ENCODE results near the gene OBI1.

The OBI1 gene

GRCh38 chr13:78658630-78659449 lies at the start of gene OBI1:
Gene OBI1, minus strand, starts transcription at chr13:78659155. Its CDS starts 35 bp downstream, at chr13:78659120.
- peak within 1 kb of the TSS; percentile 66 for H3K9ac ChIP-seq (ENCODE audit: low read depth, low read length)
- H3K4me1 ChIP-seq (ENCODE audit: insufficient read depth, low read length): no peaks in the 10 kb centered on the region
- no peaks in the 10 kb centered on the region for H3K36me3 ChIP-seq (ENCODE audit: insufficient read depth, low read length)
- H3K9me3 ChIP-seq (ENCODE audit: control insufficient read depth, insufficient read depth, low read length): no peaks in the 10 kb centered on the region

GRCh38 chr13:78701383-78701782 lies 42.4 kb upstream of the OBI1 start:
- H3K36me3 ChIP-seq (ENCODE audit: insufficient read depth, low read length): no peaks in the 10 kb centered on the region
- no peaks in the 10 kb centered on the region; the same call in 1 of the 2 replicates for H3K4me1 ChIP-seq (ENCODE audit: insufficient read depth, low read length)
- H3K9me3 ChIP-seq (ENCODE audit: control insufficient read depth, insufficient read depth, low read length): no peaks in the 10 kb centered on the region
- no peak overlapping the region for H3K9ac ChIP-seq (ENCODE audit: low read depth, low read length)

- H3K36me3 ChIP-seq (ENCODE audit: insufficient read depth, low read length): no peaks in the 10 kb centered on the region
- H3K4me1 ChIP-seq (ENCODE audit: insufficient read depth, low read length): no peaks in the 10 kb centered on the region
- H3K9ac ChIP-seq (ENCODE audit: low read depth, low read length): no peak overlapping the region
- no peaks in the 10 kb centered on the region for H3K9me3 ChIP-seq (ENCODE audit: control insufficient read depth, insufficient read depth, low read length)
These were observed 41.4 kb upstream of the OBI1 start for GRCh38 chr13:78700121-78700910.

- no peaks in the 10 kb centered on the region for H3K4me1 ChIP-seq (ENCODE audit: insufficient read depth, low read length)
- no peak overlapping the region for H3K9ac ChIP-seq (ENCODE audit: low read depth, low read length)
- no peaks in the 10 kb centered on the region for H3K36me3 ChIP-seq (ENCODE audit: insufficient read depth, low read length)
- H3K9me3 ChIP-seq (ENCODE audit: control insufficient read depth, insufficient read depth, low read length): no peaks in the 10 kb centered on the region
These were observed 30.1 kb upstream of the OBI1 start for GRCh38 chr13:78689011-78689410.

- Histone ChIP-seq H3K4me1 (ENCODE audit: insufficient read depth, low read length) (no peaks in the 10 kb centered on the region), H3K36me3 (ENCODE audit: insufficient read depth, low read length) (no peaks in the 10 kb centered on the region), H3K9ac (ENCODE audit: low read depth, low read length) (no peak overlapping the region), H3K9me3 (ENCODE audit: control insufficient read depth, insufficient read depth, low read length) (no peaks in the 10 kb centered on the region)
These were observed 27.5 kb upstream of the OBI1 start for GRCh38 chr13:78686461-78686860.

- Histone ChIP-seq H3K36me3 (ENCODE audit: insufficient read depth, low read length) (no peaks in the 10 kb centered on the region), H3K9ac (ENCODE audit: low read depth, low read length) (no peak overlapping the region), H3K4me1 (ENCODE audit: insufficient read depth, low read length) (no peaks in the 10 kb centered on the region), H3K9me3 (ENCODE audit: control insufficient read depth, insufficient read depth, low read length) (no peaks in the 10 kb centered on the region)
These were observed 21.8 kb upstream of the OBI1 start for GRCh38 chr13:78680576-78681350.

GRCh38 chr13:78680115-78680561 lies 21.2 kb upstream of the OBI1 start:
- no peak overlapping the region for H3K9ac ChIP-seq (ENCODE audit: low read depth, low read length)
- no peaks in the 10 kb centered on the region for H3K36me3 ChIP-seq (ENCODE audit: insufficient read depth, low read length)
- H3K9me3 ChIP-seq (ENCODE audit: control insufficient read depth, insufficient read depth, low read length): no peaks in the 10 kb centered on the region
- H3K4me1 ChIP-seq (ENCODE audit: insufficient read depth, low read length): 0 out of 2 replicates have a peak, but pooled peaks cover 4% of the 10 kb centered on the region

GRCh38 chr13:78679329-78679728 lies 20.4 kb upstream of the OBI1 start:
- Histone ChIP-seq H3K4me1 (ENCODE audit: insufficient read depth, low read length) (0 out of 2 replicates have a peak, but pooled peaks cover 4% of the 10 kb centered on the region), H3K9me3 (ENCODE audit: control insufficient read depth, insufficient read depth, low read length) (no peaks in the 10 kb centered on the region), H3K36me3 (ENCODE audit: insufficient read depth, low read length) (no peaks in the 10 kb centered on the region), H3K9ac (ENCODE audit: low read depth, low read length) (no peak overlapping the region)

- H3K9me3 ChIP-seq (ENCODE audit: control insufficient read depth, insufficient read depth, low read length): no peaks in the 10 kb centered on the region
- 0 out of 2 replicates have a peak, but pooled peaks cover 4% of the 10 kb centered on the region for H3K4me1 ChIP-seq (ENCODE audit: insufficient read depth, low read length)
- no peak overlapping the region for H3K9ac ChIP-seq (ENCODE audit: low read depth, low read length)
- no peaks in the 10 kb centered on the region for H3K36me3 ChIP-seq (ENCODE audit: insufficient read depth, low read length)
These were observed 16.2 kb upstream of the OBI1 start for GRCh38 chr13:78675112-78675511.

GRCh38 chr13:78674638-78675037 lies 15.7 kb upstream of the OBI1 start:
- Histone ChIP-seq H3K36me3 (ENCODE audit: insufficient read depth, low read length) (no peaks in the 10 kb centered on the region), H3K9me3 (ENCODE audit: control insufficient read depth, insufficient read depth, low read length) (no peaks in the 10 kb centered on the region), H3K9ac (ENCODE audit: low read depth, low read length) (no peak overlapping the region), H3K4me1 (ENCODE audit: insufficient read depth, low read length) (0 out of 2 replicates have a peak, but pooled peaks cover 4% of the 10 kb centered on the region)

- Histone ChIP-seq H3K36me3 (ENCODE audit: insufficient read depth, low read length) (no peaks in the 10 kb centered on the region), H3K9ac (ENCODE audit: low read depth, low read length) (no peak overlapping the region), H3K9me3 (ENCODE audit: control insufficient read depth, insufficient read depth, low read length) (no peaks in the 10 kb centered on the region), H3K4me1 (ENCODE audit: insufficient read depth, low read length) (no peaks in the 10 kb centered on the region)
These were observed 3.5 kb upstream of the OBI1 start for GRCh38 chr13:78662467-78662866.

GRCh38 chr13:78660495-78660857 lies 1.5 kb upstream of the OBI1 start:
- no peaks in the 10 kb centered on the region for H3K4me1 ChIP-seq (ENCODE audit: insufficient read depth, low read length)
- H3K9ac ChIP-seq (ENCODE audit: low read depth, low read length): peak overlapping the region; percentile 66; the same call in 1 of the 2 replicates
- H3K36me3 ChIP-seq (ENCODE audit: insufficient read depth, low read length): no peaks in the 10 kb centered on the region
- no peaks in the 10 kb centered on the region for H3K9me3 ChIP-seq (ENCODE audit: control insufficient read depth, insufficient read depth, low read length)

GRCh38 chr13:78659732-78660494 lies 958 bp upstream of the OBI1 start:
- H3K4me1 ChIP-seq (ENCODE audit: insufficient read depth, low read length): no peaks in the 10 kb centered on the region
- no peaks in the 10 kb centered on the region for H3K9me3 ChIP-seq (ENCODE audit: control insufficient read depth, insufficient read depth, low read length)
- H3K36me3 ChIP-seq (ENCODE audit: insufficient read depth, low read length): no peaks in the 10 kb centered on the region
- peak overlapping the region; percentile 66; the same call in 1 of the 2 replicates for H3K9ac ChIP-seq (ENCODE audit: low read depth, low read length)

- no peaks in the 10 kb centered on the region for H3K4me1 ChIP-seq (ENCODE audit: insufficient read depth, low read length)
- peak overlapping the region; percentile 66 for H3K9ac ChIP-seq (ENCODE audit: low read depth, low read length)
- H3K36me3 ChIP-seq (ENCODE audit: insufficient read depth, low read length): no peaks in the 10 kb centered on the region
- no peaks in the 10 kb centered on the region for H3K9me3 ChIP-seq (ENCODE audit: control insufficient read depth, insufficient read depth, low read length)
These were observed 435 bp upstream of the OBI1 start for GRCh38 chr13:78659450-78659730.
